HG02588 (cell line): ENCODE results near the gene KLK8.

Source experiments
- ATAC-seq: cut with Tn5 transposase; IDR thresholded peaks from one replicate; pipeline ENCODE4 v1.9.1; 2021; ENCODE audit warnings: mild to moderate bottlenecking, moderate library complexity; ENCODE audit not compliant: unreplicated experiment

The KLK8 gene

GRCh38 chr19:50957587-50957986, 43.8 kb downstream of the KLK8 start:
- no peak for ATAC-seq

- ATAC-seq: no peak
Measured at GRCh38 chr19:50952910-50953309, 48.5 kb downstream of the KLK8 start, which contains the start of gene KLK5. Gene KLK5, minus strand, starts transcription at chr19:50953038. Its CDS starts 381 bp downstream, at chr19:50952657.

- ATAC-seq: no peak
Measured at GRCh38 chr19:50949861-50950260, 51.5 kb downstream of the KLK8 start.

- ATAC-seq: no peak
Measured at GRCh38 chr19:50947123-50947522, 54.3 kb downstream of the KLK8 start.
